ENCODE measurements around the gene ZSWIM7.

The ZSWIM7 gene

GRCh38 chr17:15999141-15999973 is at the start of gene ZSWIM7, which contains the start of gene TTC19:
Gene ZSWIM7, minus strand, starts transcription at chr17:15999704. Its CDS starts 110 bp downstream, at chr17:15999594.
Gene TTC19, plus strand, starts transcription at chr17:15999824. Its CDS starts 25 bp downstream, at chr17:15999849.
- DNase-seq (ENCODE audit: low read depth in 2 of 2) = peak; percentile 87 to 93

GRCh38 chr17:16048811-16049449 is 49.4 kb upstream of the ZSWIM7 start:
- no peak for DNase-seq (ENCODE audit: low read depth in 2 of 2)

- DNase-seq (ENCODE audit: low read depth in 2 of 2) = no peak
Observed at GRCh38 chr17:16046966-16047365, 47.5 kb upstream of the ZSWIM7 start.

GRCh38 chr17:16044487-16044886 is 45.0 kb upstream of the ZSWIM7 start:
- no peak for DNase-seq (ENCODE audit: low read depth in 2 of 2)

GRCh38 chr17:16040710-16041251 is 41.3 kb upstream of the ZSWIM7 start:
- no peak for DNase-seq (ENCODE audit: low read depth in 2 of 2)

GRCh38 chr17:16037636-16038035 is 38.1 kb upstream of the ZSWIM7 start:
- DNase-seq (ENCODE audit: low read depth in 2 of 2) = no peak

GRCh38 chr17:16036261-16036660 is 36.8 kb upstream of the ZSWIM7 start:
- no peak for DNase-seq (ENCODE audit: low read depth in 2 of 2)

- no peak for DNase-seq (ENCODE audit: low read depth in 2 of 2)
Observed at GRCh38 chr17:16033729-16034349, 34.3 kb upstream of the ZSWIM7 start.

GRCh38 chr17:16027708-16028584 is 28.4 kb upstream of the ZSWIM7 start:
- DNase-seq (ENCODE audit: low read depth in 2 of 2) = peak; percentile 38 to 46

GRCh38 chr17:16026895-16027294 is 27.4 kb upstream of the ZSWIM7 start:
- DNase-seq (ENCODE audit: low read depth in 2 of 2) = no peak

GRCh38 chr17:16025202-16025601 is 25.7 kb upstream of the ZSWIM7 start:
- DNase-seq (ENCODE audit: low read depth in 2 of 2) = no peak

- DNase-seq (ENCODE audit: low read depth in 2 of 2) = no peak
Observed at GRCh38 chr17:16023881-16024280, 24.4 kb upstream of the ZSWIM7 start.

GRCh38 chr17:16019347-16019746 is 19.8 kb upstream of the ZSWIM7 start:
- no peak for DNase-seq (ENCODE audit: low read depth in 2 of 2)

GRCh38 chr17:16013943-16014407 is 14.5 kb upstream of the ZSWIM7 start:
- DNase-seq (ENCODE audit: low read depth in 2 of 2) = no peak

- no peak for DNase-seq (ENCODE audit: low read depth in 2 of 2)
Observed at GRCh38 chr17:16007439-16007838, 7.9 kb upstream of the ZSWIM7 start.

- DNase-seq (ENCODE audit: low read depth in 2 of 2) = no peak
Observed at GRCh38 chr17:16005636-16006035, 6.1 kb upstream of the ZSWIM7 start.

GRCh38 chr17:16003841-16004240 is 4.3 kb upstream of the ZSWIM7 start:
- no peak for DNase-seq (ENCODE audit: low read depth in 2 of 2)

- no peak for DNase-seq (ENCODE audit: low read depth in 2 of 2)
Observed at GRCh38 chr17:16002708-16003260, 3.3 kb upstream of the ZSWIM7 start.

GRCh38 chr17:16001226-16001897 is 1.9 kb upstream of the ZSWIM7 start:
- no peak for DNase-seq (ENCODE audit: low read depth in 2 of 2)
